Skeletal muscle satellite cell (primary cell): Measurements from ENCODE around the gene CHRND.
"Not testable (repeated sequence)": the region's sequence is repeated elsewhere in the genome, so short reads cannot be mapped to it uniquely, and the experiment has no call there.

Experiments used
- H3K27me3 ChIP-seq: 2 replicates; pipeline ENCODE4 v1.7.0; 2013; ENCODE audit warnings: low read length; ENCODE audit not compliant: control insufficient read depth, insufficient read depth
- H3K36me3 ChIP-seq: 2 replicates; pipeline ENCODE4 v1.7.0; 2013; ENCODE audit warnings: mild to moderate bottlenecking, control low read depth, low read length; ENCODE audit not compliant: insufficient read depth
- H3K4me1 ChIP-seq: 2 replicates; pipeline ENCODE4 v1.7.0; 2013; ENCODE audit warnings: low read length; ENCODE audit not compliant: control insufficient read depth, insufficient read depth
- H3K4me2 ChIP-seq: 2 replicates; pipeline ENCODE4 v1.7.0; 2013; ENCODE audit warnings: mild to moderate bottlenecking, low read length
- H3K4me3 ChIP-seq: 2 replicates; pipeline ENCODE4 v1.7.0; 2013; ENCODE audit warnings: low read length
- H3K9ac ChIP-seq: 2 replicates; pipeline ENCODE4 v1.7.0; 2013; ENCODE audit warnings: mild to moderate bottlenecking, low read depth, low read length, moderate library complexity
- H3K9me3 ChIP-seq: replicated peaks from 2 replicates; pipeline ENCODE4 v1.7.0; 2013; ENCODE audit warnings: mild to moderate bottlenecking, control low read depth, low read length

Gene CHRND

DNA sequence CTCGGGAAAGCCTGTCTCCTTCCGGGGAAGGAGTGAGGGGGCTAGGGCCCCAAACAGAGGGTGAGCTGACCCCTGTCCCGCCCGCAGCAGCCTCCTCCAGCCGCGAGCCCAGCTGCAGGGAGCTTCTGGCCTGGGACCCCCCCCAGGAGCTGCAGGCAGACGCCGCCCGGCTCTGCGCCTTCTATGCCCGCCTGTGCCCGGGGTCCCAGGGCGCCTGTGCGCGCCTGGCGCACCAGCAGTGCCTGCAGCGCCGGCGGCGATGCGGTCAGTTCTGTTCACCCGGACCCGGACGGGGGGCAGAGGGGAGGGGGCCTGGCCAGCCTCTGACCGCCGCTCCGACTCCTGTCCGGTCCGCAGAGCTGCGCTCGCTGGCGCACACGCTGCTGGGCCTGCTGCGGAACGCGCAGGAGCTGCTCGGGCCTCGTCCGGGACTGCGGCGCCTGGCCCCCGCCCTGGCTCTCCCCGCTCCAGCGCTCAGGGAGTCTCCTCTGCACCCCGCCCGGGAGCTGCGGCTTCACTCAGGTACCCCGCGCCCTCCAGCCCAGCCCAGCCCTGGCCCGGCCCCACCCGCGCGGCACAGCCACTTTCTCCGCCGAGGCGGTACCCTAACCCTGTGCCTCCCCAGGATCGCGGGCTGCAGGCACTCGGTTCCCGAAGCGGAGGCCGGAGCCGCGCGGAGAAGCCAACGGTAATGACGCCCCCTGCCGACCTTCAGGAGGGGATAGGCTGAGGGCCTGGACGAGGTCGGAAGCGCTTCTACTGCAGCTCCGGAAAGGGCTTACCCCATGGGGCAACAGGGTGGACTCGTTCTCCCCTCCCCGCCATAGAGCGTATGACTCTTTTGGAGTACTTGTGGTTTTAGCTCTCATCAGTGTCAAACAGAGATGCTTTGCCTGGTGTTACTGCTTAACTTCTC is 2.0 kb upstream of the CHRND start:
- Histone ChIP-seq H3K9me3 (no peaks in the 10 kb centered on the region), H3K9ac (no peak overlapping the region), H3K36me3 (no peaks in the 10 kb centered on the region), H3K27me3 (peaks cover 37% of the 10 kb centered on the region), H3K4me3 (peak overlapping the region; percentile 63), H3K4me2 (peak overlapping the region; percentile 89), H3K4me1 (peaks cover 19% of the 10 kb centered on the region)

- Histone ChIP-seq H3K9me3 (no peaks in the 10 kb centered on the region), H3K27me3 (peaks cover 30% of the 10 kb centered on the region), H3K4me2 (peak overlapping the region; percentile 89), H3K4me3 (no peak overlapping the region), H3K36me3 (no peaks in the 10 kb centered on the region), H3K4me1 (peaks cover 25% of the 10 kb centered on the region), H3K9ac (no peak overlapping the region)
Observed at GRCh38 chr2:232524771-232525170, 1.2 kb upstream of the CHRND start.

- Histone ChIP-seq H3K27me3 (peaks cover 30% of the 10 kb centered on the region), H3K36me3 (no peaks in the 10 kb centered on the region), H3K4me2 (no peak overlapping the region), H3K4me3 (no peak overlapping the region), H3K9ac (no peak overlapping the region), H3K4me1 (peaks cover 25% of the 10 kb centered on the region), H3K9me3 (no peaks in the 10 kb centered on the region)
Observed at GRCh38 chr2:232525199-232525598, 761 bp upstream of the CHRND start.

DNA sequence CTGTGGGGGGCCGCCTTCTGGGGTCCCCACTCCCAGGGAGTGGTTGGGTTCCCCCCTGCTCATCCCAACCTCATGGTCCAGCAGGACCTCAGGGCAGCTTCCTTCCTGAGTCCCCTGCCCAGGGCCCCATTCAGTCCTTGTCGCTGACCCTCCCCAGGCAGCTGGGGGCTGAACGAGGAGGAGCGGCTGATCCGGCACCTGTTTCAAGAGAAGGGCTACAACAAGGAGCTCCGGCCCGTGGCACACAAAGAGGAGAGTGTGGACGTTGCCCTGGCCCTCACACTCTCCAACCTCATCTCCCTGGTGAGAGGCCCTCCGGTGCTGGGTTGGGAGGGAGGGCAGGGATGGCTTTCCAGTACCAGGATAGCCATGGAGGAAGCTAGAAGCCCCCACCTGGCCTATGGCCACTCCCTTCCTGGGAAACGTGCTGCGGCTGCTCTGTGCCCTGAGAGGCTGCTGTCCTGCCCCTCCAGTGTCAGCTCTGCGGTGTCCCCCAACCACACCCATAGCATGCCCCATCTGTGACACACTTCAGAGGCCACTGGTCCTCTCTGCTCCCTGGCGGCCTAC is 497 bp downstream of the CHRND start:
- no peak overlapping the region for H3K9ac ChIP-seq
- no peaks in the 10 kb centered on the region for H3K36me3 ChIP-seq
- no peak overlapping the region for H3K4me2 ChIP-seq
- peaks cover 21% of the 10 kb centered on the region for H3K27me3 ChIP-seq
- H3K4me1 ChIP-seq = peaks cover 25% of the 10 kb centered on the region
- H3K4me3 ChIP-seq = no peak overlapping the region
- H3K9me3 ChIP-seq = no peaks in the 10 kb centered on the region

- H3K4me2 ChIP-seq = no peak overlapping the region
- no peak overlapping the region for H3K4me3 ChIP-seq
- H3K27me3 ChIP-seq = peaks cover 13% of the 10 kb centered on the region
- no peak overlapping the region for H3K9ac ChIP-seq
- H3K9me3 ChIP-seq = no peaks in the 10 kb centered on the region
- H3K36me3 ChIP-seq = no peaks in the 10 kb centered on the region
- H3K4me1 ChIP-seq = peaks cover 25% of the 10 kb centered on the region
Observed at GRCh38 chr2:232527905-232528470, 2.0 kb downstream of the CHRND start.

DNA sequence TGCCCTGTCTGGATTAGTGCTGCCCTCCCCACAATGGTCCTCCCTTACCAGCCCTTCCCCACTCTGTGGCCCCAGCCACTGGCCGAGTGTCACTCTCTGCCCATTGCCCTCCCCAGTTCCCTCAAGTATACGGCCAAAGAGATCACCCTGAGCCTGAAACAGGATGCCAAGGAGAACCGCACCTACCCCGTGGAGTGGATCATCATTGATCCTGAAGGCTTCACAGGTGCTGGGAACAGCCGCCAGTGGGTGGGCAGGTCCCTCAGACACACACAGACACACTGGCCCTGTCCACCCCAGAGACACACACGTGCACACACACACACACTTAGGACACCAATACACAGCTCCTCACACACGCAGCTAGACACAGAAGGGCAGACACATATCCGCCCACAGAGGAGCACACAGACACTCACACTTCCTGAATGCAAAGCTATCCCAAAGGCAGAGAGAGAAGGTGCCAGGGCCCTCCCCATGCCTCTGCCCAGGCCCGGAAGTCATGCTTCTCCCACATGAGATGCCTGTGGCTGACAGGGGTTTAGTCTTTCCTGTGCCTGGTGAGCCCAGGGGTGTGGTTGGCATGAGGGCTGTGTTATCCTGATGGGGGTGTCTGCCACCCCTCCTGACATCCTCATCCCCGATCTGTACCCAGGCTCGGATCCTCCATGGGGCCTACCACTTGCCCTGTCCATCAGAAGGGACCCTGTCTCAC is 2.9 kb downstream of the CHRND start:
- Histone ChIP-seq H3K4me1 (peaks cover 19% of the 10 kb centered on the region), H3K4me3 (no peak overlapping the region), H3K4me2 (no peak overlapping the region), H3K9me3 (no peaks in the 10 kb centered on the region), H3K9ac (no peak overlapping the region), H3K27me3 (peaks cover 6% of the 10 kb centered on the region), H3K36me3 (no peaks in the 10 kb centered on the region)

DNA sequence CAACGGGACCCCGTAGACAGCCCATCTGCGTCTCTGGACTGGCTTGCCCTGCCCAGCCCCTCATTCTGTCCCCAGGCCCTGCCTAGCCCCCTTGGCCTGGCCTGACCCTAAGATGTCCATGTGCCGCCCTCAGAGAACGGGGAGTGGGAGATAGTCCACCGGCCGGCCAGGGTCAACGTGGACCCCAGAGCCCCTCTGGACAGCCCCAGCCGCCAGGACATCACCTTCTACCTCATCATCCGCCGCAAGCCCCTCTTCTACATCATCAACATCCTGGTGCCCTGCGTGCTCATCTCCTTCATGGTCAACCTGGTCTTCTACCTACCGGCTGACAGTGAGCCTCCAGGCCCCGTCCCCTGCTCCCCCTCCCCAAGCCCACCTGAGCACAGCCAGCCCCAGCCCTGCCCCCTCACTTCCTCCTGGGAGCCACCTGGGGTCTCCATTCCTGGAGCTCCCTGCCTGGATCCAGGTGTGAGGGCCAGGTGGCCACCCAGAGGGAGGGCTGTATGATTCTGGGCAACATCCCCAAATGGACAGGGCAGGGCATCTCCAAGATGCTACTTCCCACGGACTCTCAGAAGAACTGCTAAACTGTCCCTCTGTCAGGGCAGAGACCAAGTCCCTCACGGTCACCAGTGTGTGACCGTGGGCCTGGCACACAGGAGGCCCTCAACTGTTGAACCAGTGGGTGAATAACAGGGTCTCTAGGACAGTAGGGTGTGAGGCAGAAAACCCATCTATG is 4.0 kb downstream of the CHRND start:
- Histone ChIP-seq H3K9ac (no peak overlapping the region), H3K36me3 (no peaks in the 10 kb centered on the region), H3K4me2 (no peak overlapping the region), H3K4me3 (no peak overlapping the region), H3K27me3 (no peaks in the 10 kb centered on the region), H3K9me3 (no peaks in the 10 kb centered on the region), H3K4me1 (peaks cover 15% of the 10 kb centered on the region)

- Histone ChIP-seq H3K4me3 (no peak overlapping the region), H3K36me3 (no peaks in the 10 kb centered on the region), H3K4me2 (no peak overlapping the region), H3K27me3 (no peaks in the 10 kb centered on the region), H3K4me1 (peaks cover 10% of the 10 kb centered on the region), H3K9me3 (no peaks in the 10 kb centered on the region), H3K9ac (no peak overlapping the region)
Observed at GRCh38 chr2:232530626-232531260, 4.8 kb downstream of the CHRND start.

DNA sequence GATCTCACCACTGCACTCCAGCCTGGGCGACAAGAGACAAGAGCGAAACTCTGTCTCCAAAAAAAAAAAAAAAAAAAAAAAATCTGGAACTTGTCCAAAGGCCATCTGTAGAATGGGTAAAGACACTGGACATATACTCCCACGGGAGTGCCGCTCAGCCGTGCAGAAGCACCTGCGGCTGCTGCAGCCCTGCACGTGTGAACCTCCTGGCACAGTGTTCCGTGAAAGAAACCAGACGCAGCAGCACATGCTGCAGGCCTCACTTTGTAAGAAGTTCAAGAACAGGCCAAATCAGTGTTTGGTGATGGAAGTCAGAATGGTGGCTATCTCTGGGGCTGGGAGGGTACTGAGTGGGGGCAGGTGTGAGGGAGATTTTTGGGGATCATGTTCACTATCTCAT is 6.5 kb downstream of the CHRND start:
- Histone ChIP-seq H3K9ac (no peak overlapping the region), H3K4me3 (no peak overlapping the region), H3K27me3 (no peaks in the 10 kb centered on the region), H3K9me3 (peaks cover 5% of the 10 kb centered on the region), H3K36me3 (no peaks in the 10 kb centered on the region), H3K4me2 (no peak overlapping the region), H3K4me1 (peaks cover 10% of the 10 kb centered on the region)

DNA sequence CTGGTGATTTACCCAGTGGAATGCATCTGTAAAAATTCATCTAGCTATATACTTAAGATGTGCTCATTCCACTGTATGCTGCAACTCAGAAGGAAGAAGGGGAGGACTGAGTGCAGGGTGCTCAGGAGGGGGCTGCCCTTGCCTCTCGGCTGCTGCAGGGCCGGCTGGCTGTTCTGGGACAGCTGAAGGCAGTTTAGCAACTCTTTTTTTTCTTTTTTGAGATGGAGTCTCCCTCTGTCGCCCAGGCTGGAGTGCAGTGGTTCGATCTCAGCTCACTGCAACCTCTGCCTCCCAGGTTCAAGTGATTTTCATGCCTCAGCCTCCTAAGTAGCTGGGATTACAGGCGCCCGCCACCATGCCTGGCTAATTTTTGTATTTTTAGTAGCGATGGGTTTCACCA is 6.9 kb downstream of the CHRND start:
- H3K4me2 ChIP-seq, H3K4me1 ChIP-seq, H3K9me3 ChIP-seq, H3K9ac ChIP-seq, H3K36me3 ChIP-seq, H3K27me3 ChIP-seq, H3K4me3 ChIP-seq: not testable (repeated sequence)
